OCI-LY1 (cell line): ENCODE data around the gene TCN1.

Experiments used
- EZH2 ChIP-seq: fragments of 200-600 bp; sonication (generic), shearing (Covaris generic); IDR thresholded peaks from 2 replicates; pipeline ENCODE4 v1.8.0; 2017; ENCODE audit warnings: borderline replicate concordance, mixed run types, mild to moderate bottlenecking, antibody characterized with exemption, low read length, moderate library complexity, mixed read lengths
- TF ChIP-seq, protein P1 (sequence below): fragments of 200-600 bp; sonication (generic), shearing (Covaris generic); IDR thresholded peaks from 2 replicates; pipeline ENCODE4 v1.5.1; 2017; ENCODE audit warnings: mild to moderate bottlenecking, antibody characterized with exemption, low read length, moderate library complexity, mixed read lengths

DNA sequence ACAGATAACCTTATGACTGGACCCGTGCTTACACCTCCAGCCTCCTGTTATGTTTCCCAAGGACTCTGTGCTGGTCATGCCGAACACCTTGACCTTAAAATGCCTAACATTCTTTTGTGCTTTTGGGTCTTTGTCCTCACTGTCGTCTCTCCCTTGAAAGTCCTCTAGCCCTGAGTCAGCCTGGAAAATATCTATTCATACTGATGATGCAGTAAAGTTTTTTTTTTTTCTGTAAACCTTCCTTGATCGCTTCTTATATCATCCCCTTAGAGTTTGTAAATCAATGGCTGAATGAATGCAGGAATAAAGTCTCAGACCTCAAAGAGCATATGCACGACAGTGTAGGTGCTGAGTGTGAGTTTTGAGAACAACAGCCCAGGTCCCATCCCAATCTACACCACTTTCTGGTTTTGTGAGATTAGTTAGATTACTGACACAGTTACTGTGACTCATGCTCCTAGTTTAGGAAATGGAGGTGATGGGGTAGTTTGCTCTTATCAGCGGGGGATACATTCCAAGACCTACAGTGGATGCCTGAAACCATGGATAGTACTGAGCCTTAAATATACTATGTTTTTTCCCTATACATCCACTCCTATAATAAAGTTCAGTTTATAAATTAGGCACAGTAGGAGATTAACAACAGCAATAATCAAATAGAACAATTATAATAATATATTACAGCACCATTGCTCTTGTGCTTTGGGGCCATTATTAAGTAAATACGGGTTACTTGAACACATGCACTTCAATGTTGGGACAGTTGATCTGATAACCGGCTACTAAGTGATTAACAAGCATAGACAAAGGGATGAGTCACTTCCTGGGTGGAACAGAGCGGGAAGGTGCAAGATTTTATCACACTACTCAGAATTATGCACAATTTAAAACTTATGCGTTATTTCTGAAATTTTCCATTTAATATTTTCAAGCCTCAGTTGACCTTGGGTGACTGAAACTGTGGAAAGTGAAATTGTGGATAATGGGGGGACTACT, 8.6 kb downstream of the TCN1 start:
- TF ChIP-seq, protein P1, sequence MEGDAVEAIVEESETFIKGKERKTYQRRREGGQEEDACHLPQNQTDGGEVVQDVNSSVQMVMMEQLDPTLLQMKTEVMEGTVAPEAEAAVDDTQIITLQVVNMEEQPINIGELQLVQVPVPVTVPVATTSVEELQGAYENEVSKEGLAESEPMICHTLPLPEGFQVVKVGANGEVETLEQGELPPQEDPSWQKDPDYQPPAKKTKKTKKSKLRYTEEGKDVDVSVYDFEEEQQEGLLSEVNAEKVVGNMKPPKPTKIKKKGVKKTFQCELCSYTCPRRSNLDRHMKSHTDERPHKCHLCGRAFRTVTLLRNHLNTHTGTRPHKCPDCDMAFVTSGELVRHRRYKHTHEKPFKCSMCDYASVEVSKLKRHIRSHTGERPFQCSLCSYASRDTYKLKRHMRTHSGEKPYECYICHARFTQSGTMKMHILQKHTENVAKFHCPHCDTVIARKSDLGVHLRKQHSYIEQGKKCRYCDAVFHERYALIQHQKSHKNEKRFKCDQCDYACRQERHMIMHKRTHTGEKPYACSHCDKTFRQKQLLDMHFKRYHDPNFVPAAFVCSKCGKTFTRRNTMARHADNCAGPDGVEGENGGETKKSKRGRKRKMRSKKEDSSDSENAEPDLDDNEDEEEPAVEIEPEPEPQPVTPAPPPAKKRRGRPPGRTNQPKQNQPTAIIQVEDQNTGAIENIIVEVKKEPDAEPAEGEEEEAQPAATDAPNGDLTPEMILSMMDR: no peak
- TF ChIP-seq EZH2: no peak
